ENCODE measurements around the gene HS3ST6.
"Not testable (repeated sequence)": the region's sequence is repeated elsewhere in the genome, so short reads cannot be mapped to it uniquely, and the experiment has no call there.

The HS3ST6 gene

DNA sequence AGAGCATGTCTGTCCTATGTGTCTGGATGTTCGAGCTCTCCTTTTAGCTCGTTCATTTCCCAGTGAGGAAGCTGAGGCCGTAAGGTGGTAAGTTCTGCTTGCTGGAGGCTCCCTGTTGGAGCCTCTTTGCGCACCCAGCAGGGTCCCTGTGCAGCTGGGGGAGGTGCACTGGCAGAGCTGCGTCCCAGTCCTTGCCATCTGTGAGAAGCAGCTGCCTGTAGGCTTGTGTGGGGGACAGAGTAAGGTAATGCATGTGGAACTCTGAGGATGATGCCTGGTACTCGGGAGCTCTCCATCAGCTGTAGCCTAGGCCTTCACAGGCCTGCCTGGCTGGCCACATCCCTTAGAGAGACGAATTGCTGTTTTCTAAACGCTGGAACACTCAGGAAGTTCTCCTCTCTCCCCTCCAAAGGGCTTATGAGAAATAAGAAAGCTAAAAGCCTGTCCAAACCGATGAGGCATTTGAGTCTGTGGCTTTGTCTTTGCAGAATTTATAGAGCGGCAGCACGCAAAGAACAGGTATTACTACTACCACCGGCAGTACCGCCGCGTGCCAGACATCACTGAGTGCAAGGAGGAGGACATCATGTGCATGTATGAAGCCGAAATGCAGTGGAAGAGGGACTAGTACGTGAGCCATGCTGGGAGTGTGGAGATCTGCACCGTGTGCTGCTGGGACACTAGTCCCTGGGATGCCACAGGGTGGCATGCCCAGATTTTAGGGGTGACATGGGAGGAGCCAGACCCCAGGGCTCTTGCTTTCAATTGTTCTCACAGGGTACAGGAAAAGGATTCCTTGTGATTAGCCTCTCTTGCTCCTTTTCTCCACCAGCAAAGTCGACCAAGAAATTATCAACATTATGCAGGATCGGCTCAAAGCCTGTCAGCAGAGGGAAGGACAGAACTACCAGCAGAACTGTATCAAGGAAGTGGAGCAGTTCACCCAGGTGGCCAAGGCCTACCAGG, 42.7 kb upstream of the HS3ST6 start:
- TF ChIP-seq, protein P1, sequence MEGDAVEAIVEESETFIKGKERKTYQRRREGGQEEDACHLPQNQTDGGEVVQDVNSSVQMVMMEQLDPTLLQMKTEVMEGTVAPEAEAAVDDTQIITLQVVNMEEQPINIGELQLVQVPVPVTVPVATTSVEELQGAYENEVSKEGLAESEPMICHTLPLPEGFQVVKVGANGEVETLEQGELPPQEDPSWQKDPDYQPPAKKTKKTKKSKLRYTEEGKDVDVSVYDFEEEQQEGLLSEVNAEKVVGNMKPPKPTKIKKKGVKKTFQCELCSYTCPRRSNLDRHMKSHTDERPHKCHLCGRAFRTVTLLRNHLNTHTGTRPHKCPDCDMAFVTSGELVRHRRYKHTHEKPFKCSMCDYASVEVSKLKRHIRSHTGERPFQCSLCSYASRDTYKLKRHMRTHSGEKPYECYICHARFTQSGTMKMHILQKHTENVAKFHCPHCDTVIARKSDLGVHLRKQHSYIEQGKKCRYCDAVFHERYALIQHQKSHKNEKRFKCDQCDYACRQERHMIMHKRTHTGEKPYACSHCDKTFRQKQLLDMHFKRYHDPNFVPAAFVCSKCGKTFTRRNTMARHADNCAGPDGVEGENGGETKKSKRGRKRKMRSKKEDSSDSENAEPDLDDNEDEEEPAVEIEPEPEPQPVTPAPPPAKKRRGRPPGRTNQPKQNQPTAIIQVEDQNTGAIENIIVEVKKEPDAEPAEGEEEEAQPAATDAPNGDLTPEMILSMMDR (IDR thresholded peaks at IDR 0.05; ENCODE audit: insufficient read depth, low read length): no peak
- TF ChIP-seq GABPA (IDR thresholded peaks at IDR 0.05; ENCODE audit: low read depth) (no peak), SPI1 (IDR thresholded peaks at IDR 0.05; ENCODE audit: borderline replicate concordance, low read depth) (no peak), POLR2AphosphoS5 (IDR thresholded peaks at IDR 0.05; ENCODE audit: low read depth) (peak; percentile 98)
- TF ChIP-seq, protein P2, sequence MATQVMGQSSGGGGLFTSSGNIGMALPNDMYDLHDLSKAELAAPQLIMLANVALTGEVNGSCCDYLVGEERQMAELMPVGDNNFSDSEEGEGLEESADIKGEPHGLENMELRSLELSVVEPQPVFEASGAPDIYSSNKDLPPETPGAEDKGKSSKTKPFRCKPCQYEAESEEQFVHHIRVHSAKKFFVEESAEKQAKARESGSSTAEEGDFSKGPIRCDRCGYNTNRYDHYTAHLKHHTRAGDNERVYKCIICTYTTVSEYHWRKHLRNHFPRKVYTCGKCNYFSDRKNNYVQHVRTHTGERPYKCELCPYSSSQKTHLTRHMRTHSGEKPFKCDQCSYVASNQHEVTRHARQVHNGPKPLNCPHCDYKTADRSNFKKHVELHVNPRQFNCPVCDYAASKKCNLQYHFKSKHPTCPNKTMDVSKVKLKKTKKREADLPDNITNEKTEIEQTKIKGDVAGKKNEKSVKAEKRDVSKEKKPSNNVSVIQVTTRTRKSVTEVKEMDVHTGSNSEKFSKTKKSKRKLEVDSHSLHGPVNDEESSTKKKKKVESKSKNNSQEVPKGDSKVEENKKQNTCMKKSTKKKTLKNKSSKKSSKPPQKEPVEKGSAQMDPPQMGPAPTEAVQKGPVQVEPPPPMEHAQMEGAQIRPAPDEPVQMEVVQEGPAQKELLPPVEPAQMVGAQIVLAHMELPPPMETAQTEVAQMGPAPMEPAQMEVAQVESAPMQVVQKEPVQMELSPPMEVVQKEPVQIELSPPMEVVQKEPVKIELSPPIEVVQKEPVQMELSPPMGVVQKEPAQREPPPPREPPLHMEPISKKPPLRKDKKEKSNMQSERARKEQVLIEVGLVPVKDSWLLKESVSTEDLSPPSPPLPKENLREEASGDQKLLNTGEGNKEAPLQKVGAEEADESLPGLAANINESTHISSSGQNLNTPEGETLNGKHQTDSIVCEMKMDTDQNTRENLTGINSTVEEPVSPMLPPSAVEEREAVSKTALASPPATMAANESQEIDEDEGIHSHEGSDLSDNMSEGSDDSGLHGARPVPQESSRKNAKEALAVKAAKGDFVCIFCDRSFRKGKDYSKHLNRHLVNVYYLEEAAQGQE (IDR thresholded peaks at IDR 0.05; ENCODE audit: insufficient replicate concordance, low read depth): peak; percentile 50
- Histone ChIP-seq H3K27ac (replicated peaks) (peak overlapping the region; percentile 87), H3K4me3 (replicated peaks; ENCODE audit: insufficient read depth, low read length) (peak overlapping the region; percentile 91), H3K27me3 (ENCODE audit: insufficient read depth, poor library complexity, severe bottlenecking) (no peaks in the 10 kb centered on the region)
- peak in 1 of 2 experiments; percentile 78 for DNase-seq (ENCODE audit: low read depth in 1 of 2, low spot score in 1 of 2)

DNA sequence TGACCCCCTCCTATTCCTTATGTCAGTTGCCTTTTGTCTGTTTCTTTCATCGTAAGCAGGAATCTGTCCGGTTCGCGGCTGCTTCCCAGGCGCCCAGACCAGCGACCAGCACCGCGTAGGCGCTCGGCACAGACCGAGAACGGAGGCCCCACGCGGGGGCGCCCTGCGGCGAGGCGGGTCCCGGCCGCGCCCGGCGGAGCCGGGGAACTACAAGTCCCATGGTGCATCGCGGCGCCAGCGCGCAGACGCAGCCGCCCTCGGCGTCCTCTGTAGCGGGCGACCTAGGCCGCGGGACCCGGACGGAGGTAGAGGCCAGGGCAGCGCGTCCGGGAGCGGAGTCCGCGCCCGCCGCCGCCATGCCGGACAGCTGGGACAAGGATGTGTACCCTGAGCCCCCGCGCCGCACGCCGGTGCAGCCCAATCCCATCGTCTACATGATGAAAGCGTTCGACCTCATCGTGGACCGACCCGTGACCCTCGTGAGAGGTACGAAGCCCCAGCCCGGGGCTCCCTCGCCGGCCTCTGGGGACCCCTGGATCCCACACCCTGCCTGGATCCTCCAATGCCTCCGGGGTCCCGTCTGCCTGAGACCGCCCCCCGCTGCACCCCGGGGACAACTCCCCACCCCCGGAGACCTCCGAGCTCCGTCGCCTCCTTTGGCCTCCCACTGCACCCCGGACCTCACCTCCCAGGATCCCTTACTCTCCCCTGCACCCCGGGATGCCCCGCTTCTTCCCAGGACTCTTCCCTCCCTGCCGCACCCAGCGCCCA, 41.2 kb upstream of the HS3ST6 start, which contains the start of gene NDUFB10:
Gene NDUFB10 (plus strand): TSS at position 270 of the 771 bp plus-strand sequence. CDS start 87 bp downstream, at position 357.
- Histone ChIP-seq H3K27ac (replicated peaks) (peak within 1 kb of the TSS; percentile 87), H3K4me3 (replicated peaks; ENCODE audit: insufficient read depth, low read length) (peak within 1 kb of the TSS; percentile 91), H3K27me3 (ENCODE audit: insufficient read depth, poor library complexity, severe bottlenecking) (no peaks in the 10 kb centered on the region)
- DNase-seq (ENCODE audit: low read depth in 1 of 2, low spot score in 1 of 2): peak; percentile 91 to 93
- TF ChIP-seq SPI1 (IDR thresholded peaks at IDR 0.05; ENCODE audit: borderline replicate concordance, low read depth) (no peak), POLR2AphosphoS5 (IDR thresholded peaks at IDR 0.05; ENCODE audit: low read depth) (peak; percentile 86; the same call in 1 of the 2 replicates)
- TF ChIP-seq, protein P1 (IDR thresholded peaks at IDR 0.05; ENCODE audit: insufficient read depth, low read length): peak; percentile 56
- TF ChIP-seq, protein P2 (IDR thresholded peaks at IDR 0.05; ENCODE audit: insufficient replicate concordance, low read depth): peak; percentile 5

DNA sequence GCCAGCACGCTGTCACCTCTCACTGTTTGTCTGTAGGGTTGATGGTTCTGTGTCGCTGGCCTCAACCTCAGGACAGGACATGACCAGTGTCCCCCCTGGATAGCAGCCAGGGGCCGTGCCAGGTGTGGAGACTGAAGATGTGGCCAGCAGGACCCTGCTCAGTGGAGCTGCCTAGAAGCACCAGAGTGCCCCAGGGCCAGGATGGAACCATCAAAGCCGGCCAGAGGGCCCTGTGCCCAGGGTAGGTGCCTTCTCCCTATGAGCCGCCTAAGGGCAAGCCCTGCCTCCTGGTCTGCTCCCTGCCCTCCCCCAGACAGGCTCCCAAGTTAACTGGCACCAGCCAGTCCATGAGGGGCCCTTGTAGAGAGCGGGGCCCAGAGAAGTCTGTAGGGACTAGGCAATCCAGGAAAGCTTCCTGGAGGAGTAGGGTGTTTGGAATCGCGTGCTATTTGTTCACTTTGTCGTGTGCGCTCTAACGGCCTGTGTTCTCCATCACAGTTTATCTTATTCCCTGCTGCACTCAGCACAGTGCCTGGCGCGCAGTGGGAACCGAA, 40.6 kb upstream of the HS3ST6 start:
- Histone ChIP-seq H3K4me3 (replicated peaks; ENCODE audit: insufficient read depth, low read length) (0 out of 2 replicates have a peak overlapping the region, but pooled peaks have one; percentile 91), H3K27ac (replicated peaks) (no peak overlapping the region), H3K27me3 (ENCODE audit: insufficient read depth, poor library complexity, severe bottlenecking) (no peaks in the 10 kb centered on the region)
- TF ChIP-seq GABPA (IDR thresholded peaks at IDR 0.05; ENCODE audit: low read depth): no peak
- no peak for TF ChIP-seq SPI1 (IDR thresholded peaks at IDR 0.05; ENCODE audit: borderline replicate concordance, low read depth)
- DNase-seq (ENCODE audit: low read depth in 1 of 2, low spot score in 1 of 2): no peak

DNA sequence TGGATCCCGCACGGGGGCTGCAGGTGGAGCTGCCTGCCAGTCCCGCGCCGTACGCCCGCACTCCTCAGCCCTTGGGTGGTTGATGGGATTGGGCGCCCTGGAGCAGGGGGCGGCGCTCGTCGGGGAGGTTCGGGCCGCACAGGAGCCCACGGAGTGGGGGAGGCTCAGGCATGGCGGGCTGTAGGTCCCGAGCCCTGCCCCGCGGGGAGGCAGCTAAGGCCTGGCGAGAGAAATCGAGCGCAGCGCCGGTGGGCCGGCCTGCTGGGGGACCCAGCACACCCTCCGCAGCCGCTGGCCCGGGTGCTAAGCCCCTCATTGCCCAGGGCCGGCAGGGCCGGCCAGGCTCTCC, 39.9 kb upstream of the HS3ST6 start:
- not testable (repeated sequence) for H3K4me3 ChIP-seq (replicated peaks; ENCODE audit: insufficient read depth, low read length); H3K27me3 ChIP-seq (ENCODE audit: insufficient read depth, poor library complexity, severe bottlenecking); H3K27ac ChIP-seq (replicated peaks); DNase-seq (ENCODE audit: low read depth in 1 of 2, low spot score in 1 of 2)

DNA sequence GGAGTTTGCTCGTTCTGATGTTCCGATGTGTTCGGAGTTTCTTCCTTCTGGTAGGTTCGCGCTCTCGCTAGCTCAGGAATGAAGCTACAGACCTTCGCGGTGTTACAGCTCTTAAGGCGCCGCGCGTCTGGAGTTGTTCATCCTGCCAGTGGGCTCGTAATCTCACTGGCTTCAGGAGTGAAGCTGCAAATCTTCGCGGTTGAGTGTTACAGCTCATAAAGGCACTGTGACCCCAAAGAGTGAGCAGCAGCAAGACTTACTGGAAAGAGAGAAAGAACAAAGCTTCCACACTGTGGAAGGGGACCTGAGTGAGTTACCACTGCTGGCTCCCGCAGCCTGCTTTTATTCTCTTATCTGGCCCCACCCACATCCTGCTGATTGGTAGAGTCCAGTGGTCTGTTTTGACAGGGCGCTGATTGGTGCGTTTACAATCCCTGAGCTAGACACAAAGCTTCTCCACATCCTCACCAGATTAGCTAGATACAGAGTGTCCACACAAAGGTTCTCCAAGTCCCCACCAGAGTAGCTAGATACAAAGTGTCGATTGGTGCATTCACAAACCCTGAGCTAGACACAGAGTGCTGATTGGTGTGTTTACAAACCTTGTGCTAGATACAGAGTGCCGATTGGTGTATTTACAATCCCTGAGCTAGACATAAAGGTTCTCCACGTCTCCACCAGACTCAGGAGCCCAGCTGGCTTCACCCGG, 39.4 kb upstream of the HS3ST6 start:
- H3K27ac ChIP-seq (replicated peaks); H3K27me3 ChIP-seq (ENCODE audit: insufficient read depth, poor library complexity, severe bottlenecking); DNase-seq (ENCODE audit: low read depth in 1 of 2, low spot score in 1 of 2); H3K4me3 ChIP-seq (replicated peaks; ENCODE audit: insufficient read depth, low read length): not testable (repeated sequence)

All from HL-60 (cell line).